HG03558 (cell line): ENCODE measurements around the gene FAM13A.
"Not testable (repeated sequence)": the region's sequence is repeated elsewhere in the genome, so short reads cannot be mapped to it uniquely, and the experiment has no call there.

Source experiments
- ATAC-seq: cut with Tn5 transposase; IDR thresholded peaks from one replicate; pipeline ENCODE4 v1.9.1; 2021; ENCODE audit warnings: moderate number of reproducible peaks; ENCODE audit not compliant: unreplicated experiment; ENCODE audit errors: extremely low read depth

FAM13A gene

GRCh38 chr4:88967883-88968331, 89.1 kb downstream of the FAM13A start:
- no peak for ATAC-seq

GRCh38 chr4:88965053-88965452, 91.9 kb downstream of the FAM13A start:
- ATAC-seq, result no peak

DNA sequence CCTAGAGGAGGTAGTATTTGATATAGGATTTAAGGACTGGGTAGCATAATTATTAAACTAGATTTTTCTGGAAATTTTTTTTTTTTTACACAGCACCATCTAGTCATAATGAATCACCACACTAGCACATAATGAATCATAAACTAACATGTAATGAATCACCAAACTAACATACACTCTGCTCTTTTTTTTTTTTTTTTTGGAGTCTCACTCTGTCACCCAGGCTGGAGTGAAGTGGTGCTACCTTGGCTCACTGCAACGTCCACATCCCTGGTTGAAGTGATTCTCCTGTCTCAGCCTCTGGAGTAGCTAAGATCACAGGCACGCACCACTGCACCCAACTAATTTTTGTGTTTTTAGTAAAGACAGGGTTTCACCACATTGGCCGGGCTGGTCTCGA, 92.5 kb downstream of the FAM13A start:
- no peak for ATAC-seq

- no peak for ATAC-seq
Measured at GRCh38 chr4:88963817-88964216, 93.2 kb downstream of the FAM13A start.

DNA sequence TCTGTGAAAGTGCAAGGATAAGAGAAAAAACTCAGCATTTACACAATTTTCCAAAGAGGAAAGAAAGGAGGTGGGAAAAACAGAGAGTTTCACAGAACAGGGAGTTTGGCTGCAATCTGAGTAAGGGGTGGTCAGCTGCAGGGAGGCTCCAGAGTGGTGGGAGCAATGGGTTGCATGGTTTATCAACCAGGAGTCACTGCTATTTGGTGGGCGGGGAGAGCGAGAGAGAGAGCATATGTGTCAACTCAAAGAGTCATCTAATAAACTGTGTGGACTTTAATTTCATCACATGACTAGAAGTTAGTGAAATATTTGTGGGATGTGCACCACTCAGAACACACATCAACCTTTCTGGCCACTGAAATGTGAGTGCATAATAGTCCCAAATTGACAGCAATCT, 94.6 kb downstream of the FAM13A start:
- no peak for ATAC-seq

DNA sequence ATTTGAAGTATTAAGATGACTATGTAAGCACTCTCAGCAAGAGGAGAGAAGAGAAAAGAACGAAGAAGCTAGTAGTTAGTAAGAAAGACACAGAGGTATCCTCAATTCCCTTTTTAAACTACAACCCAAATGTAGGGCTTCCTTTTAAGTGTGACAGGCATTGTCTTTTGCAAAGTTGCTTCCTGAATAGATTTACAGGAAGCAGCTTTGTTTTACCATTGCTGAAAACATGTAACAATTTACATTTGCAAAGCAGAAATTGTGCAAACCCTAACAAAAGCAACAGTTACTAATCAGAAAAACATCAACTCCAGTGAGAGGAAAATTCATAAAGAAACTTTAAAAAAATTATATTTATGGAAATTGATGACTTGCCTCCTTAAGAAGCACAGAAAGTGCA, 96.4 kb downstream of the FAM13A start:
- no peak for ATAC-seq

DNA sequence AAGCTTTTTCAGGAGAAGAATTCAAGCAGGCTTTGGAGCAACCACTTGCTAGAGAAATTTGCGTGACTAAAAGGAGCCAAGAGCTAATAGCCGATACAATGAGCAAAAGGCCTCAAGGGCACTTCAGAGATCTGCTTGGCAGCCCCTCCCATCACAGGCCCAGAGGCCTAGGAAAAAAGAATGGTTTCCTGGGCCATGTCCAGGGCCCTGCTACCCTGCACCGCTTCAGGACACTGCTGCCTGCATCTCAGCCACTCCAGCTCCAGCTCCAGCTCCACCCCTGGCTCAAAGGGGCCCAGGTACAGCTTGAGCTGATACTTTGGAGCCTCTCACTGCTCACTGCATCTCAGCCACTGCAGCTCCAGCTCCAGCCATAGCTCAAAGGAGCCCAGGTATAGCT, 98.9 kb downstream of the FAM13A start:
- ATAC-seq, result no peak

- no peak for ATAC-seq
Measured at GRCh38 chr4:88957570-88957969, 99.4 kb downstream of the FAM13A start.

DNA sequence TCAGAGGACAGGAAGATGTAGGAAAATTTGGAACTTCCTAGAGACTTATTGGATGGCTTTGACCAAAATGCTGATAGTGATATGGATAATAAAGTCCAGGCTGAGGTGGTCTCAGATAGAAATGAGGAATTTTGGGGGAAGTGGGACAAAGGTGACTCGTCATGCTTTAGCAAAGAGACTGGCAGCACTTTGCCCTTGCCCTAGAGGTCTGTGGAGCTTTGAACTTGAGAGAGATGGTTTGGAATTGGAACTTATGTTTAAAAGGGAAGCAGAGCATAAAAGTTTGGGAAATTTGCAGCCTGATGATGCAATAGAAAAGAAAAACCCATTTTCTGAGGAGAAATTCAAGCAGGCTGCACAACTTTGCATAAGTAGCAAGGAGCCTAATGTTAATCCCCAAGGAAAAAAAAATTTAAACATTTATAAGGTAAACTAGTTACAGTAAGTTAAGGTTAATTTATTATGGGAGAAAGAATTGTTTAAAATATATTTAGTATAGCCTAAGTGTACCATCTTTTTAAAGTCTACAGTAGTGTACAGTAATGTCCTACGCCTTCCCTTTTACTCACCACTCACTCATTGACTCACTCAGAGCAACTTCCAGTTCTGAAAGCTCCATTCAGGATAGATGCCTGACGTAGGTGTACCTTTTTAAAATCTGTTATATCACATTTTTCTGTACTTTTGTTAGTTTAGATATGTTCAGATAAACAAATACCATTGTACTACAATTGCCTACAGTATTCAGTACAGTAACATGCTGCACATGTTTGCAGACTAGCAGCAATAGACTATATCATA, 101.2 kb downstream of the FAM13A start:
- ATAC-seq, result no peak

- ATAC-seq, result no peak
Measured at GRCh38 chr4:88953400-88953799, 103.6 kb downstream of the FAM13A start.

GRCh38 chr4:88952081-88952480, 104.9 kb downstream of the FAM13A start:
- no peak for ATAC-seq

- no peak for ATAC-seq
Measured at GRCh38 chr4:88949605-88950004, 107.4 kb downstream of the FAM13A start.

- ATAC-seq, result no peak
Measured at GRCh38 chr4:88940506-88940905, 116.5 kb downstream of the FAM13A start.

GRCh38 chr4:88939697-88940096, 117.3 kb downstream of the FAM13A start:
- ATAC-seq, result no peak

- no peak for ATAC-seq
Measured at GRCh38 chr4:88938138-88938537, 118.8 kb downstream of the FAM13A start.

GRCh38 chr4:88937081-88937480, 119.9 kb downstream of the FAM13A start:
- no peak for ATAC-seq

DNA sequence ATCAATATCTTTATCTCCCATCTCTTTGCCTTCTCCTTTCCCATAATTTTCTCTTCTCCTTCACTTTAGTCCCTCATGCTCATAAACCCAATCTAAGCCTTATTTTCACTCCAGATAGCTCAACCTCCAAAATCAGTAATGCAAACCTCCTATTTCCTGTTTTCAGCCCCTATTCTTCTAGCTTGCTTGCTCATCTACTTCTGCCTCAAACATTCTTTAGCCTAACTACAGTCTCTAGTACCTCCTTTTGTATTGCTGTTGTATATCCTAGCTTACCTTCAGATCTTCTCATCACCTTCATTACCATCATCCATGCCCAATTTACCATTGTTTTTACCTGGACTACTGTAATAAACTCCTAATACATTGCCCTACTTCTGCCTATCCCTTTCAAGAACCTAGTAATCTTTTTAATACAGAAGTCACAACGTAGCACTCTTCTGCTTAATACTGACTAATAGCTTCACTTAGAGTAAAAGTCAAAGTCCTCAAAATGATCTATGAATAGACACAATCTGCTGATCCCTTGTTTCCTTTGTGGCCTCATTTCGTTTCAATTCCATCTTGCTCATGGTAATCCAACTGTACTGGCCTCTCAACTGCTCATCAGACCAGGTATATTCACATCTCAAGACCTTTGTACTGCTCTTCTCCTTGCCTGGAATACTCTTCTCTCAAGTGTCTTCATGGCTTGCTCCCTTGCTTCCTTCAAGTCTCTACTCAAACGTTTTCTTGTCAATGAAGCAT, 123.4 kb downstream of the FAM13A start:
- no peak for ATAC-seq

DNA sequence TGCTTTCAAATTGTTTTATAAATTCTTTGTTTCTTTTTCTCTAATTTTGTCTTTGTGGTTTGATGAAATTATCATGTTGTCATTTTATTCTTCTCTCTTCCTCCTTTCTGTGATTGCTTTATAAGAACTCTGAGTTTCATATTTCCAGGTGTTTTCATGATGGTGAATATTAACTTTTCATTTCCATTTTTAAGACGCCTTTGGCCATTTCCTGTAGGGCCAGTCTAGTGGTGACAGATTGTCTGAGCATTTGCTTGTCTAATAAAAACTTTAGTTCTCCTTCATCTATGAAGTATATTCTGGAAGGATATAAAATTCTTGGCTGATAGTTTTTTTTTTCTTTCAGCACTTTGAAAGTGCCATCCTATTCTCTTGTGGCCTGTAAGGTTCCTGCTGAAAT, 128.1 kb downstream of the FAM13A start:
- ATAC-seq, result no peak

DNA sequence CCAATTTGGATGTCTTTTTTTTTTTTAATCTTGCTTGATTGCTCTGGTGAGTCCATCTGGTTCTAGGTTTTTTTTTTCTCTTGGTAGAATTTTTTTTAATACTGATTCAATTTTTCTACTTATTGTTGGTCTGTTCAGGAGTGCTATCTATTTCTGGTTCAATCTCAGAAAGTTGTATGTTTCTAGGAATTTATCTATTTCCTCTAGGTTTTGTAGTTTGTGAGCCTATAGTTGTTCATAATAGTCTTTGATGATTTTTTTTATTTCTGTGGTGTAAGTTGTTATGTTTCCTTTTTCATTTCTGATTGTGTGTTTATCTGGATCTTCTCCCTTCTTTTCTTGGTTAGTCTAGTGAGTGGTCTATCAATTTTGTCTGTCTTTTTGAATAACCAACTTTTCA, 129.6 kb downstream of the FAM13A start:
- no peak for ATAC-seq

DNA sequence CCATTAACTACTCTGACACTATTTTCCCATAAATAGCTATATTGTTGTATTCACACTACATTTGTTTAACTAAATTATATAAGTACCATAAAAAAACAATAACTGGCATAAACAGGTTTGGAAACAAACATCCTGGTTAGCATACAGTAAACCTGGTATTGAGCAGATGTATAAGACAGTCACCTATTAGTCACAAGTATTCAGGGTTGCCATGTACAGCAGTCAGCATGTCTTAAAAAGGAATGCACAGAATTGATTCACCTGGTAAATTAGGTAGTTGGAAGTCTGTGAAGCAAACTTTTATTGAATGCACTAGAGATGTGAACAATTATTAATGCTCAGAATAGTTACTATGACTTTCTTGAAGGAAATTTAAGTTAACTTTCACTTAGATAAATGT, 137.9 kb downstream of the FAM13A start:
- ATAC-seq, result no peak

DNA sequence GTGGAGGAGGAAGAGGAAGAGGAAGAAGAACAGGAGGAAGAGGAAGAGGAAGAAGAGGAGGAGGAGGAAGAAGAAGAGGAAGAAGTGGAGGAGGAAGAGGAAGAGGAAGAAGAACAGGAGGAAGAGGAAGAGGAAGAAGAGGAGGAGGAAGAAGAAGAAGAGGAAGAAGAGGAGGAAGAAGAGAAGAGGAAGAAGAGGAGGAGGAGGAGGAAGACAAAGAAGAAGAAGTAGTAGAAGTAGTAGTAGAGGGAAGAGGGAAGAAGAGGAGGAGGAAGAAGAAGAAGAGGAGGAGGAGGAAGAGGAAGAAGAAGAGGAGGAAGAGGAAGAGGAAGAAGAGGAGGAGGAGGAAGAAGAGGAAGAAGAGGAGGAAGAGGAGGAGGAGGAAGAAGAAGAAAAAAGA, 143.8 kb downstream of the FAM13A start:
- not testable (repeated sequence) for ATAC-seq
